Esophagus muscularis mucosa (tissue), 3 donors: ENCODE data around the gene NAALADL1.

Experiments used
- POLR2AphosphoS5 ChIP-seq, 2 donors: sonication (generic); formaldehyde crosslinking; IDR thresholded peaks; one replicate each; pipeline ENCODE4 v1.6.1; 2017; ENCODE audit warnings: antibody characterized with exemption in 2 of 2
- TF ChIP-seq, protein P1 (sequence below), 3 experiments: fragments of 200-600 bp in 2 of 3; fragments of 450-650 bp in 1 of 3; sonication (generic) in 2 of 3; IDR thresholded peaks; one replicate each; pipeline ENCODE4 v1.5.1; 2017 to 2019; ENCODE audit warnings: antibody characterized with exemption in 3 of 3, mild to moderate bottlenecking in 2 of 3, moderate library complexity in 1 of 3

DNA sequence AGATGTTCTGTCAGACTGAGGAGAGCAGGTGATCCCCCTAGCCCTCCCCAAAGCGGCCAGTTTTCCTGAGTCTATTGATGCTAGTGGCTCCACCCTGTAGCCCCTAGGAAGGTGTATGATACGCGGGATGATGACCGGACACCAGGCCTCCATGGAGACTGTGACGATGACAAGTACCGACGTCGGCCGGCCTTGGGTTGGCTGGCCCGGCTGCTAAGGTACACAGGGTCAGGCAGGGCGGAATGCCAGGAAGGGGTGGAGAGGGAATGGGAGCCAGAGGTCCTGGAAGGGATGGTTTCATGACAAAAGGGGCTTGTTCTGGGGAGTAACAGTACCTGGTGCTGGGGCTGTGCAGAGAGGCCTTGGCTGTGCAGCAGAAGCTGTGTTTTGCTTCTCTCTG, 28.9 kb upstream of the NAALADL1 start:
- TF ChIP-seq POLR2AphosphoS5 (IDR thresholded peaks at IDR 0.05) = no peak
- TF ChIP-seq, protein P1, sequence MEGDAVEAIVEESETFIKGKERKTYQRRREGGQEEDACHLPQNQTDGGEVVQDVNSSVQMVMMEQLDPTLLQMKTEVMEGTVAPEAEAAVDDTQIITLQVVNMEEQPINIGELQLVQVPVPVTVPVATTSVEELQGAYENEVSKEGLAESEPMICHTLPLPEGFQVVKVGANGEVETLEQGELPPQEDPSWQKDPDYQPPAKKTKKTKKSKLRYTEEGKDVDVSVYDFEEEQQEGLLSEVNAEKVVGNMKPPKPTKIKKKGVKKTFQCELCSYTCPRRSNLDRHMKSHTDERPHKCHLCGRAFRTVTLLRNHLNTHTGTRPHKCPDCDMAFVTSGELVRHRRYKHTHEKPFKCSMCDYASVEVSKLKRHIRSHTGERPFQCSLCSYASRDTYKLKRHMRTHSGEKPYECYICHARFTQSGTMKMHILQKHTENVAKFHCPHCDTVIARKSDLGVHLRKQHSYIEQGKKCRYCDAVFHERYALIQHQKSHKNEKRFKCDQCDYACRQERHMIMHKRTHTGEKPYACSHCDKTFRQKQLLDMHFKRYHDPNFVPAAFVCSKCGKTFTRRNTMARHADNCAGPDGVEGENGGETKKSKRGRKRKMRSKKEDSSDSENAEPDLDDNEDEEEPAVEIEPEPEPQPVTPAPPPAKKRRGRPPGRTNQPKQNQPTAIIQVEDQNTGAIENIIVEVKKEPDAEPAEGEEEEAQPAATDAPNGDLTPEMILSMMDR (IDR thresholded peaks at IDR 0.05) = no peak
